Left ventricle myocardium inferior (tissue), 1 donor: ENCODE measurements around the gene OPALIN. TPM values are rescaled to one million over a fixed set of nuclear protein-coding genes. Genes with fewer than 3 reads are reported as not detected.
A peak's percentile ranks its signal among the peaks of the same experiment; 100 is the strongest.

ENCODE experiments used
- DNase-seq: peaks from one replicate; pipeline ENCODE4 v3.0.0-alpha.2; 2020
- H3K27ac ChIP-seq: fragments of 200-600 bp; replicated peaks from 2 replicates; pipeline ENCODE4 v1.8.0; 2021
- H3K27me3 ChIP-seq: fragments of 200-600 bp; 2 replicates; pipeline ENCODE4 v1.8.0; 2021; ENCODE audit warnings: low read depth
- H3K36me3 ChIP-seq: fragments of 200-600 bp; 2 replicates; pipeline ENCODE4 v1.8.0; 2021
- H3K4me1 ChIP-seq: fragments of 200-600 bp; 2 replicates; pipeline ENCODE4 v1.8.0; 2021
- H3K4me3 ChIP-seq: fragments of 200-600 bp; 2 replicates; pipeline ENCODE4 v1.8.0; 2021; ENCODE audit warnings: mild to moderate bottlenecking, moderate library complexity
- H3K9me3 ChIP-seq: fragments of 200-600 bp; replicated peaks from 2 replicates; pipeline ENCODE4 v1.8.0; 2021
- CTCF ChIP-seq: fragments of 200-600 bp; IDR thresholded peaks from 2 replicates; pipeline ENCODE4 v1.8.0; 2021; ENCODE audit warnings: antibody characterized with exemption, mild to moderate bottlenecking, borderline replicate concordance
- intact Hi-C: fragments of 100-400 bp; cut with micrococcal nuclease; formaldehyde crosslinking; loops from one replicate; pipeline ENCODE4 v1.11.0; 2022
- total RNA-seq: library from RNA; stranded (reverse); fragmentation: NEBNext Ultra II Directional; extraction: Animal tissue kit (Norgen Biotek cat#: 25700); gene quantifications from one replicate; pipeline ENCODE4 v1.2.1, GENCODE V29; 2021
- donor health status: DM: no; HTN: yes; CAD: no; lungs with severe emphysema.

The OPALIN gene
- total RNA-seq, 1 donor from 2014 or later, result not detected

- TF ChIP-seq CTCF, result no peak
- Histone ChIP-seq H3K9me3 (no peaks in the 10 kb centered on the region), H3K4me3 (no peak overlapping the region), H3K27ac (peak overlapping the region; percentile 73), H3K36me3 (no peaks in the 10 kb centered on the region), H3K27me3 (no peaks in the 10 kb centered on the region), H3K4me1 (peaks cover 18% of the 10 kb centered on the region)
- intact Hi-C loops, result no loop called here
- DNase-seq, result no peak
Measured at GRCh38 chr10:96389785-96390184, 31.0 kb upstream of the OPALIN start.

- no peaks in the 10 kb centered on the region for H3K9me3 ChIP-seq
- no peak for TF ChIP-seq CTCF
- intact Hi-C loops, result no loop called here
- no peak overlapping the region for H3K27ac ChIP-seq
- H3K4me3 ChIP-seq, result no peak overlapping the region
- H3K36me3 ChIP-seq, result no peaks in the 10 kb centered on the region
- no peak for DNase-seq
- H3K4me1 ChIP-seq, result peaks cover 18% of the 10 kb centered on the region
- H3K27me3 ChIP-seq, result no peaks in the 10 kb centered on the region
Measured at GRCh38 chr10:96387601-96388000, 28.8 kb upstream of the OPALIN start.

- H3K4me3 ChIP-seq, result no peak overlapping the region
- no peaks in the 10 kb centered on the region for H3K36me3 ChIP-seq
- intact Hi-C loops, result no loop called here
- TF ChIP-seq CTCF, result no peak
- DNase-seq, result no peak
- no peak overlapping the region for H3K27ac ChIP-seq
- no peaks in the 10 kb centered on the region for H3K27me3 ChIP-seq
- no peaks in the 10 kb centered on the region for H3K9me3 ChIP-seq
- peaks cover 18% of the 10 kb centered on the region for H3K4me1 ChIP-seq
Measured at GRCh38 chr10:96387161-96387560, 28.4 kb upstream of the OPALIN start.

GRCh38 chr10:96384506-96384905 is 25.7 kb upstream of the OPALIN start:
- H3K27ac ChIP-seq, result no peak overlapping the region
- no peak overlapping the region for H3K4me3 ChIP-seq
- TF ChIP-seq CTCF, result no peak
- DNase-seq, result no peak
- H3K36me3 ChIP-seq, result no peaks in the 10 kb centered on the region
- H3K4me1 ChIP-seq, result peaks cover 1% of the 10 kb centered on the region
- no peaks in the 10 kb centered on the region for H3K9me3 ChIP-seq
- intact Hi-C loops, result no loop called here
- H3K27me3 ChIP-seq, result no peaks in the 10 kb centered on the region

GRCh38 chr10:96380821-96381220 is 22.0 kb upstream of the OPALIN start:
- TF ChIP-seq CTCF, result no peak
- H3K27me3 ChIP-seq, result no peaks in the 10 kb centered on the region
- no peak overlapping the region for H3K4me3 ChIP-seq
- H3K4me1 ChIP-seq, result peaks cover 24% of the 10 kb centered on the region
- intact Hi-C loops, result no loop called here
- no peaks in the 10 kb centered on the region for H3K9me3 ChIP-seq
- H3K27ac ChIP-seq, result no peak overlapping the region
- no peak for DNase-seq
- no peaks in the 10 kb centered on the region for H3K36me3 ChIP-seq

GRCh38 chr10:96379758-96380157 is 21.0 kb upstream of the OPALIN start:
- DNase-seq, result no peak
- Histone ChIP-seq H3K4me1 (peaks cover 33% of the 10 kb centered on the region), H3K36me3 (no peaks in the 10 kb centered on the region), H3K9me3 (no peaks in the 10 kb centered on the region), H3K27ac (no peak overlapping the region), H3K4me3 (no peak overlapping the region), H3K27me3 (no peaks in the 10 kb centered on the region)
- no peak for TF ChIP-seq CTCF
- intact Hi-C loops, result no loop called here
